Activated naive CD4-positive, alpha-beta T cell treated with anti-CD3 and anti-CD28 coated beads, Interleukin-2, amount 50 U/mL, for 72 hours (primary cell): ENCODE results near the gene CTXN3. TPM values are rescaled to one million over a fixed set of nuclear protein-coding genes. Genes with fewer than 3 reads are reported as not detected.

Experiments used
- ATAC-seq, 2 donors: fragments of 150-1000 bp; cut with Tn5 transposase; 2 replicates each; pipeline ENCODE4 v1.10.0; 2021; ENCODE audit warnings: mild to moderate bottlenecking in 2 of 2, moderate library complexity in 2 of 2
- DNase-seq, 2 donors: peaks; one replicate each; pipeline ENCODE4 v3.0.0; 2021 to 2022; ENCODE audit warnings: low spot score in 2 of 2
- H3K27ac Mint-ChIP-seq, 2 donors: one replicate each; pipeline ENCODE4 v1.8.0; 2022; ENCODE audit warnings: mild to moderate bottlenecking in 2 of 2, mixed read lengths in 2 of 2
- H3K36me3 Mint-ChIP-seq, 2 donors: one replicate each; pipeline ENCODE4 v1.8.0; 2022; ENCODE audit warnings: mixed read lengths in 2 of 2
- H3K9me3 Mint-ChIP-seq, 2 donors: one replicate each; pipeline ENCODE4 v1.8.0; 2022; ENCODE audit warnings: mixed read lengths in 2 of 2
- total RNA-seq, 2 donors: library from RNA; stranded (reverse); gene quantifications; one replicate each; pipeline ENCODE4 v1.2.3, GENCODE V29; 2022

The CTXN3 gene
- total RNA-seq, 2 donors from 2014 or later, result not detected

DNA sequence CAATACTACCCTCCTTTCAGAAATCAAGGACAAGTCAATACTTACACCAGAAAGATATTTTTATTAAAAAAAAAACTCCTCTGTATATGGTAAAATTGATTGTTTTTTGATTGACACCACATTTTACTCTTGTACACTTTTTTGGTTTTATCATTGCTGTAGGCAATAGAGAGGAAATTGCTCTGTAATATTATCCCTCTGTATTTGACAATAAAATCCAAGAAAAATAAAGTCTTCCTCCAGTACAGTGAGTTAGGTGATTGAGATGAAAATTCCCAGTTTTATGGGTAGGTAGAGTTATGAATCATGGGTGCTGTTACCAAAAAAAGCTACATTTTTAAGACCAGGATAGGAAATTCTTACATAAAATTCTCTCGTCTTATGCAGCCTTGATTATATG, 31.7 kb downstream of the CTXN3 start:
- H3K36me3 Mint-ChIP-seq, result no peaks in the 10 kb centered on the region
- no peak for ATAC-seq
- peaks cover 0 to 2% of the 10 kb centered on the region in 2 donors for H3K9me3 Mint-ChIP-seq
- H3K27ac Mint-ChIP-seq, result no peak overlapping the region
- DNase-seq, result no peak

DNA sequence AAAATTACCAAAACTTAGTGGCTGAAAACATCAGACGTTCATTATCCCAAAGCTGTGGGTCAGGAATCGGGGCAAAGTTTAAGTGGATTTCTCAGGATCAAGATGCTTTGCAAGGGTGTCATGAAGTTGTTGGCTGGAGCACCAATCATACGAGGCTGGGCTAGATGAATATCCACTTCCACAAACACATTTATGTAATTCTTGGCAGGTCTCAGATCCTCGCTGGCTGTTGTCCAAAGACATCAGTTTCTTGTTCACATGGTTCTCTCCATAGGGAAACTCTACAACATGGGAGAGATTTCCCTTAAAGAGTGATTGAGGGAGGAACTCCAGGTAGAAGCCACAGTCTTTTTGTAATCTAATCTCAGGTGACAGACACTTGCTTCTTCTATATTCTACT, 34.1 kb downstream of the CTXN3 start:
- peaks cover 0 to 2% of the 10 kb centered on the region in 2 donors for H3K9me3 Mint-ChIP-seq
- DNase-seq (no peak), ATAC-seq (no peak)
- no peaks in the 10 kb centered on the region for H3K36me3 Mint-ChIP-seq
- no peak overlapping the region for H3K27ac Mint-ChIP-seq

DNA sequence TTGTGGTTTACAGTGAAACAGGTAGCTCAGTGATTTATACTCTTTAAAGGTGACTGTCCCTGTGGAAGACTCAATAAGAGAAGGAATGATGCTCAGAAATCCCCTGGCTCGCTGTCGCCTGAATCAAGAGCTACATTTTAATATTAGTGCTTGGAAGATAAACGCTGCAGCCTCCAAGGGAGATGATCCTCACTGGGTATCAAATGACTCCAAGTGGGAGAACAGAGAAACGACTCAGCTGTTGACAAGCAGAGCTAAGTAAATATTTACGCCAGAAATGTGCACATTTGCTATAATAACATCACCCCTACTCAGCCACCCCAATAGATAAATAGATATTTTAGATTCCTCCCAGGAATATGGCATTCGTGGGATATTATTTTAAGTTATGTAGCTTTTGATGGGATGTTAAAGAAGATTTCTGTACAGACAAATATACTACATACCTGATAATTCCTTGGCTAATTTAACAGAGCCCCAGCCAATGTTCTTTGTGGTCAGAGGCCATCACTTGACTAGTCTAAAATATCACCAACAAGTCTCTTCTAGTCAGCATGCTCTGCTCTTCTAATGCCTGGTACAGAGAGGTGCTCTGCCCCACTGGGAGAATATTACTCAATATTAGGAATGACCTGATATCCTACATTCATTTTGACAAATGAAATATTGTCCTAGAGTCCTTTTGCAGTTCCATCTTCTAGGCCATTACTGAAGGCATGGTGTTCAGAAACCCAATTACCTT, 36.0 kb downstream of the CTXN3 start:
- Mint-ChIP-seq H3K9me3 (no peaks in the 10 kb centered on the region), H3K36me3 (no peaks in the 10 kb centered on the region), H3K27ac (no peak overlapping the region)
- ATAC-seq (no peak), DNase-seq (no peak)

DNA sequence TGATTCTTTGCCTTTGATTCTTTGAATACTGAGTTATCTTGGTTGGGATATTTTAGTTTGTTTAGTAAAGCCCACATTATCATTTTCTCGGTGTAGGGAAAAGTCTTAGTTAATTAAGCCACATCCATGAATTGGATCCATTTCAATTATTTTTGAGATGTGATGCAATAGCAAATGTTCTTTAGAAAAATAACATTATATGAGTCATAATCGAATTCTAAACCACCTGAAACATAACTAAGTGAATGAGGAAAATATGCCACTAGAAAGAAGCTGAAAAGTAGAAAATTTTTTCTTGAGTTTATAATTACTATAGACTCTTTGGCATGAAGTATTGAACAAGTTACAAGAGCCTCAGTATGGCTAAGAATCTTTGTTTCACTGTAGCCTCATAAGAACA, 36.8 kb downstream of the CTXN3 start:
- Mint-ChIP-seq H3K9me3 (peaks cover 0 to under 1% of the 10 kb centered on the region in 2 donors), H3K36me3 (no peaks in the 10 kb centered on the region), H3K27ac (no peak overlapping the region)
- DNase-seq (no peak), ATAC-seq (no peak)

DNA sequence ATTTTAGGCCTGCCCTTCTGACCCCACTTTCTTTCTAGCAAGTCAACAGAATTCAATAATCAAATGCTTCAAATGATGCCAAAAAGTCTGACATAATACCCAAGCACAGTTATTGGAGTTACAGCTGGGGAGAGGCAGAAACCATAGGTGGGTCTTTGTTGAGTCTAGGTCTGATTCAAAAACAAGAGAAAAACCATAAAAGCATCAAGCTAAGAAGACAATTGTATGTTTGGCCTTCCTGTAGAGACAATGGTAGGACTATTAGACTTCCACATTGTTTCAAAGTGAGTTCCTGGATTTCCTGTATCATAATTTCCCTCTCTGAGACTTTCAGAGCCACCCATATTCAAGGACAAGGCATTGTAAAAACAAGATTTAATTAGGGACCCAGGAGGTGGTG, 37.5 kb downstream of the CTXN3 start:
- no peaks in the 10 kb centered on the region for H3K36me3 Mint-ChIP-seq

DNA sequence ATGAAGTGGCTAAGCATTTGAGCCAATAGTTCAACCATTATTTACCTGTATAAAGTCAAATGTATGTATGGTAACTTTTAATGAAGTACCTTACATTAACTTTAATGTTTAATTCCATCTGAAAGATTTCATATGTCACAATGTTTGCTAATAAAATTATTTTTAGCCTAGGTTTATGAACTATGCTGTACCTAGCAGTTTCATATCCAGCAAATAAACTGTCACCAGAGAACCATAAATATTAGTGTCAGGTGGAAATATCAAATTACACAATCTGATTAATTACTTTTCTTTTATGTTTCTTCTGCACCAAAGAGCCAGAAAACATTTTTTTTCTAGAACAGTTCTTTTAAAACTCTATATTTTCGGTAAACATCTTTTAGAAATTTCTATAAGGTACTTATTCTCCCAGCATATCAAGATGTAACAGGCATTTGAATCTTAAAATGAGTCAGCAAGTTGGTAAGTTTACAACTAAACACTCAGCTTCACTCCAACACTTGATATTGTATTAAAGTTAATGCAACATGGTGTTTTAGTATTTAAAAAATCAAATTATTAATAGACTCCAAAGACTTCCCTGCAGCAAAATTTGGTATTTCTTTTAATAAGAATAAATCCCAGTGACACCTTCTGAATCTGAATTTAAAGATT, 45.8 kb downstream of the CTXN3 start:
- Mint-ChIP-seq H3K36me3 (no peaks in the 10 kb centered on the region), H3K9me3 (peaks cover 0 to 4% of the 10 kb centered on the region in 2 donors), H3K27ac (no peak overlapping the region)
- ATAC-seq (no peak), DNase-seq (no peak)

More for the DNA sequence above, 37.5 kb downstream of the CTXN3 start:
- H3K9me3 Mint-ChIP-seq, result peaks cover 0 to 4% of the 10 kb centered on the region in 2 donors
- no peak overlapping the region for H3K27ac Mint-ChIP-seq
- DNase-seq (no peak), ATAC-seq (no peak)

DNA sequence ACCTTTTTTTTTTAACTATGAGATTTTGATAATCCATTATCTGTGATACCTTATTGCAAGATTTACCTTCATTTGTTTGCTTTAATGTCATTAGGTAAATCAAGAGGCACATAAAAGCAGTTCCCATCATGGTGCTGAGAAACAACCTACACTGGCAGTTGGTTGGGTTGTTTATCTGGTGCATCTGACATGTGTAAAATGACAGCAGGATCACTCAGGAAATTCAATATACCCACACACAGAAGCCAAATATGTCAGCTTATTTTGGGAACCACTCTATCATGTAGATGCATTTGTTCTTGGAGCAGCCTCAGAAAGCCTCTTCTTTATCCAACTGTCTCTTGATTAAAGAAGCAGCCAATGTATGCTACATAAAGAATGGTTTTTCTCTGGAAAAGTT, 46.5 kb downstream of the CTXN3 start:
- H3K27ac Mint-ChIP-seq, result no peak overlapping the region
- H3K36me3 Mint-ChIP-seq, result no peaks in the 10 kb centered on the region
- ATAC-seq (no peak), DNase-seq (no peak)
- peaks cover 0 to 4% of the 10 kb centered on the region in 2 donors for H3K9me3 Mint-ChIP-seq

DNA sequence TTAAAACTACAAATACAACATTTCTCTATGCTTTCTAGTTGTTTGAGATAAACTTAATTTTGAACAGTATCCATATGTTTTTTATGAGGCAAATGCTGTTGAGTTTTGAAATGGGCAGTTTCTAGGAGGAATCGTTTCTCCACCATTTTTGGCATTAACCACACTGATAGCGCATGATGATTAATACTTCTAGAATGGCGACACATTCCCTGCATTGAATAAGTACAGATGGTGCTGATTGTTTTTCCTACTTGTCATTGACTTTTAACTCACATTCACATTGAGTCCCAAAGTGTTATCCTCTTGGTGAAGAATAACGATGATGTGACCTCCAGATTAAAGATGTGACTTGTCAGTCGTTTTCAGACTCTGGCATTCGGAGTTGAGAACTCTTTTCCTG, 47.8 kb downstream of the CTXN3 start:
- no peak overlapping the region for H3K27ac Mint-ChIP-seq
- ATAC-seq (no peak), DNase-seq (no peak)
- H3K9me3 Mint-ChIP-seq, result no peaks in the 10 kb centered on the region
- no peaks in the 10 kb centered on the region for H3K36me3 Mint-ChIP-seq

DNA sequence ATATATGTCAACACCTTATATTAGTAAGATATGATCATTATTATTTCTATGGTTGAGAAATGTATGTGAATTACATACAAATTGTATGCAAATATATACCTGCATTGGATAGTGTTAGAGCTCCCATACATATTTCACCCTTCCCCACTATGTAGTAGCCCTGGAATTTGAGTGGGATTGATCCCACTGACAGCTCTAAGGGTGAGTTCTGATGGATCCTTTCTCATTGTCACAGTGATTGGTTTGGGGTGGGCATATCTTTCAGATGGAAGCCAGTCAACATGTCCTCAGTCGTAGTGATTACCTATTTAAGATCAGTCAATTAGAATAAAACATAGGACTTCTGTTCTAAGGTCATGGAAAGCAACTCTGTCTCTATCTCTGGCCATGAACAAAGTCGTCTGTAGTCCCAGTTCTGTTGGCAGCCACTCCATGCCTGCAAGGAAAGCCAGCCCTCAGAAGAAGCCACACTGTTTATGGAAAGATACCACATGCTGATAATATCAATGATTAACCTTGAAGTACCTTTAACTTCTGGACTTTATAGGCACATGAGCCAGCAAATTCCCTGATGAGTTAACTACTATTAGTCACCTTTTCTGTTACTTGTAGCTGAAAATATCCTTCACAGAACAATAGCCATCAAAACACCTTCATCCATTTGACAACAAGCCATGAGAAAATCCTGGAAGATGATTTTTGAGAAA, 49.2 kb downstream of the CTXN3 start:
- DNase-seq, result no peak
- H3K27ac Mint-ChIP-seq, result no peak overlapping the region
- ATAC-seq, result no peak
- no peaks in the 10 kb centered on the region for H3K36me3 Mint-ChIP-seq
- H3K9me3 Mint-ChIP-seq, result no peaks in the 10 kb centered on the region

DNA sequence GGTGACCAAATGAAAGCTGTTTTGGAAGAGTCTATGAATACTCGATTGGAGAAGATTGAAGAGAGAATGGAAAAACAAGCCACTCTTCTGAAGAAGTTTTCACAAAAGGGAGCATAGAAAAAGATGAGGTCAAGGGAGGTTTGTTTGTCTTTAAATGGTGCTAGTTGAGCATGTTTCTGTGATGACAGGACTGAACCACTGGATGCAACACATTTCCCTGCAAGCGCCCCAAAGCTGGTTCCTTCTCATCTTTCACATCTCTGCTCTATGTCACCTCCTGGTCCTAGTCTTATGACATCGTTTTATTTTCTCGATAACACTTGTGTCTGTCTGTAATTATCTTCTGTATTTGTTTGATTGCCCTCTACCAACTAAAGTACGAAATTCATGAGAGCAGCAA, 50.5 kb downstream of the CTXN3 start:
- no peaks in the 10 kb centered on the region for H3K9me3 Mint-ChIP-seq
- no peaks in the 10 kb centered on the region for H3K36me3 Mint-ChIP-seq
- DNase-seq (no peak), ATAC-seq (no peak)
- H3K27ac Mint-ChIP-seq, result no peak overlapping the region

DNA sequence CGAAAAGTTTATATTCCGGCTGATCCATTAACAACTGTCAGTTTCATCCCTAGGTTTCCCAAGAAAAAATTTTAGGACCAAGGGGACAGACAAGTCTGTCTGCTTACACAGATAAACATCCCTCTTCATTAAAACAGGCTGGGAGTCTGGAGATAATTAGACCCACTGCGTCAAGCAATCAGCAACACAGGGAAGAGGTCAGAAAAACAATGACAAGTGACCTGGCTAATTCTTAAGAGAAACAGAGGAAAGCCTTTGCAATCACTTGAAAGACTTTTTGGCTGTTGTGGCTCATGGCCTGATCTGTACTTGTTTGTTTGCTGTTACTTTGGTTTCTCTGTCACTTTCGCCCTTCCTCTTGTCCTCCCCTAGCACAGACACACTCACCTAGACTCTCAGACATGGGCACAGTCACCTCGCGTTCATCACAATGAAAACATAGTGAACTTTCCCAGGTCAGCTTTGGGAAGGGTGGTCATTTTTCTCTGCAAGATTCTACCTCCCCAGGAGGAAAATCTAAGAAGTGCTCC, 51.4 kb downstream of the CTXN3 start:
- Mint-ChIP-seq H3K27ac (no peak overlapping the region), H3K9me3 (no peaks in the 10 kb centered on the region)

DNA sequence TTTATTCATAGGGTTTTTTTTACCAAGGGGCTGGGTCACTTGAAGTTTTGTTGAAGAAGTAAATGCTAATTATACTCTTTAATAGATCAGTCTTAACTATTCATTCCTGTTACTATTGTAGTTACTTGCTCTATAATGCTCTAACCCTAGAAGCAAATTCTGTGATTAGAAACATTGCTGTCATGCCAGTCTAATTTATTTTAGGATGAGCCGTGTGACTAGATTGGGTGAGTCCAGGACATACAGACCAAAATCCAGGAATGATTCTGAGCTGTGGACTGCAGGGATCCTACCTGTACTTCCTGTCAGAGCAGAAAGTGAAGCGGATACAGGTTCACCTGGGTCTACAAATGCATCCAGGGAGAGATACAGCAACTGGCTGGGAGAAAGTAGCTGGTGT, 53.6 kb downstream of the CTXN3 start:
- Mint-ChIP-seq H3K36me3 (no peaks in the 10 kb centered on the region), H3K27ac (no peak overlapping the region), H3K9me3 (no peaks in the 10 kb centered on the region)
- DNase-seq (no peak), ATAC-seq (no peak)

More for the DNA sequence above, 51.4 kb downstream of the CTXN3 start:
- ATAC-seq (no peak), DNase-seq (no peak)
- H3K36me3 Mint-ChIP-seq, result no peaks in the 10 kb centered on the region

DNA sequence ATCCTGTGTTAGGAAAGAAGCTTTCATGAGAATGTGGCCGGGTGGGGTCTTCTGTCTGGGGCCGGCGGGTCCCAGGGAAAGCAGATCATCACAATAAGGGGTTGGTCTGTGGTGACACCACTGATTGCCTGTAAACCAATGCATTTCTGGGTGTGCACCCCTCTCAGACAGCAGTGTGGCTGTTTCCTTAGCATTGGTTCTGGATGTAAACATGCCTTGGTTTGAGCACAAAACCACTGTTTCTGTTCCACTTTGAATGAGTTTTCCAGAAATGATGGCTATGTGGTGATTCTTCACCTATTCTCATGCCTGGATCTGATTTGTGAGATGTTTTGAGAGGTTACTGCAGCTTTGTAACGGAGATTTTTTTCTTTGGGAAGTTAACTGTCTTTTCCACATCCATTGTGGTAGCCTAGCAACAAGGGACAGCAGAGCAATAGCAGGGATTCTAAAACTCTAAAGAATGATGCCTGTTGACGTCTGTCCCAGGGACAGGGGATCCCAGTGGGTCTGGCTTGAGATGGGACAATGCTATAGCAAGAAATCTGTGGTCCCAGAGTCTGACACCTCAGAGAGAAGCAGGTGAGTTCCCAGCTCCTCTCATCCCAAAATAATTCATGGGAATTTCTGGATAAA, 54.2 kb downstream of the CTXN3 start, which contains the start of gene CCDC192:
Gene CCDC192, plus strand, starts transcription at position 466 of the 636 bp plus-strand sequence. Its CDS starts 55 bp downstream, at position 521.
- no peak for DNase-seq
- peak in 1 of 2 donors; percentile 83 for ATAC-seq

DNA sequence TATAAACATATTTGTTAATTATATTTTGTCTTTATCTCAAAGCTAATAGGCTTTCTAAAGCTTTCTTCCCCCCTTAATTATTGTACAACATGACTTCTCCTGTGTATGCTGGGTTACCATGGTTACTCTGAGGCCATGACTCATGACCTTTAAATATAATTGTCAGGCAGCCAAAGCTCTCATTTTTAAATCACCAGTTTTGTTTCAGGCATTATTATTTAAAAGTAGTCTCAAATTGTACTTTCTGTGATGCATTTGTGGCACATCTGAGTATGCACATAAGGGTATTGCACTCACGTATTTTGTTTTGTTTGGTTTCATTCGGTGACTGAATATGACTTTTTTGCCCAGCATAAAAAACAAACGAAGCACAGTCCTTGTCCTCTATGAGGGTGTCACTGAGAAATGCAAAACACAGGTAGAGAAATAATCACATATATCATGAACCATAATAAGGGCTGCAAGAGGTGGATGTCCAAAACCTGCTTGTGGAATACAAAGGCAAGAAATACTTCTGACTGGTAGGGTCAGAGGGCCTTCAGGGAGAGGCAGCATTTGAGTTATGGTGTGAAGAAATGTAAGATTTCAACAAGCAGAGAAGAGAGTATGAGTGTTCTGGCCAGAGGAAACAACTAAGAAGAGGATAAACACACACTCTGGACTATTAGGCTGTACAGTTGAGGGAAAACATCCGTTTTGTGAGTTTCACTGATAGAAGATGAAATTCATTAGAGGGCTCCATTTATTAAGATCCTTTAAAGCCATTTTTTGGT, 56.4 kb downstream of the CTXN3 start:
- DNase-seq (no peak), ATAC-seq (peak in 1 of 2 donors; percentile 60)
- no peaks in the 10 kb centered on the region for H3K36me3 Mint-ChIP-seq
- H3K27ac Mint-ChIP-seq, result no peak overlapping the region
- no peaks in the 10 kb centered on the region for H3K9me3 Mint-ChIP-seq

More for the DNA sequence above, 54.2 kb downstream of the CTXN3 start, which contains the start of gene CCDC192:
- H3K36me3 Mint-ChIP-seq, result no peaks in the 10 kb centered on the region
- H3K9me3 Mint-ChIP-seq, result no peaks in the 10 kb centered on the region
- H3K27ac Mint-ChIP-seq, result no peak within 1 kb of the TSS

DNA sequence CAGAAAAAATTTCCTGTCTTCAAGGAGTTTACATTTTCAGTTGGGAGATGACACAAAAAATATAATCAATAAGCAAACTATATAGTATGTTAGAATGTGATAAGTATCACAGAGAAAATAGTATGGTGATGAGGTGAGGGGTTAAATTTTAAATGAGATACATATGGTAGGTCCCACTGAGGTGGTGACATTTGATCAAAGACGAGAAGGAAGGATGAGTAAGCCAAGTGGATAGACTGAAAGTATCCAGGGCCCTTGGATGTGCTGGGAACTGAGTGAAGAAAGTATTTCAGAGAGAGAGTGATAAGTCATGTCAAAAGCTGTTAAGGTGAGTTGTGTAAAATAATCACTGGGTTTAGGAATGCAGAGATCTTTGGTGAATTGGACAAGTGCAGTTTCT, 57.8 kb downstream of the CTXN3 start:
- H3K36me3 Mint-ChIP-seq, result no peaks in the 10 kb centered on the region
- H3K27ac Mint-ChIP-seq, result no peak overlapping the region
- no peak for DNase-seq

DNA sequence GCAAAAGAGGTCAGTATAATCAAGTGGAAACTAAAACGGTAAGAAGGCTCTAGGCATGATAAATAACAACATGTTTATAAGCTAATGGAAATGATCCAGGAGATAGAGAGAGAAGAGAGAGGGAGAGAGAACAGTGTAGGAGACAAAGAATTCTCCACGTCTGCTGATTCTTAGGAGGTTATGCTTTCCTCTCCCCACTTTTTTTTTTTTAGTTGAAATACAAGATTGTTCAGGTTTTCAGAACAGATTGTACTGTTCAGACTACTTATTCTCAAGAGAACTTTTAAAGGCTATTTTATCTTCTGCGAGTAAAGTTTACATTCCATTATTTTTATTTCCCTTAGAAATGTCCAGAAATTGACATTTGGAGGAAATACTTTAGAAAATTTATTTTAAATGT, 58.3 kb downstream of the CTXN3 start:
- Mint-ChIP-seq H3K27ac (no peak overlapping the region), H3K9me3 (no peaks in the 10 kb centered on the region), H3K36me3 (no peaks in the 10 kb centered on the region)
- DNase-seq (no peak), ATAC-seq (no peak)

More for the DNA sequence above, 57.8 kb downstream of the CTXN3 start:
- no peak for ATAC-seq
- no peaks in the 10 kb centered on the region for H3K9me3 Mint-ChIP-seq
